Activated naive CD4-positive, alpha-beta T cell treated with anti-CD3 and anti-CD28 coated beads, Interleukin-2, amount 10 ng/mL, durations not matched to agents 5 hours and 36 hours (primary cell): ENCODE measurements around the gene GIMAP5. TPM values are rescaled to one million over a fixed set of nuclear protein-coding genes. Genes with fewer than 3 reads are reported as not detected.

Experiments
- total RNA-seq, 2 experiments: library from RNA; stranded (reverse); gene quantifications; one replicate each; pipeline ENCODE4 v1.2.3, GENCODE V29; 2021

GIMAP5 gene
- total RNA-seq, result 100 to 1,000 TPM; 139 to 149 TPM

DNA sequence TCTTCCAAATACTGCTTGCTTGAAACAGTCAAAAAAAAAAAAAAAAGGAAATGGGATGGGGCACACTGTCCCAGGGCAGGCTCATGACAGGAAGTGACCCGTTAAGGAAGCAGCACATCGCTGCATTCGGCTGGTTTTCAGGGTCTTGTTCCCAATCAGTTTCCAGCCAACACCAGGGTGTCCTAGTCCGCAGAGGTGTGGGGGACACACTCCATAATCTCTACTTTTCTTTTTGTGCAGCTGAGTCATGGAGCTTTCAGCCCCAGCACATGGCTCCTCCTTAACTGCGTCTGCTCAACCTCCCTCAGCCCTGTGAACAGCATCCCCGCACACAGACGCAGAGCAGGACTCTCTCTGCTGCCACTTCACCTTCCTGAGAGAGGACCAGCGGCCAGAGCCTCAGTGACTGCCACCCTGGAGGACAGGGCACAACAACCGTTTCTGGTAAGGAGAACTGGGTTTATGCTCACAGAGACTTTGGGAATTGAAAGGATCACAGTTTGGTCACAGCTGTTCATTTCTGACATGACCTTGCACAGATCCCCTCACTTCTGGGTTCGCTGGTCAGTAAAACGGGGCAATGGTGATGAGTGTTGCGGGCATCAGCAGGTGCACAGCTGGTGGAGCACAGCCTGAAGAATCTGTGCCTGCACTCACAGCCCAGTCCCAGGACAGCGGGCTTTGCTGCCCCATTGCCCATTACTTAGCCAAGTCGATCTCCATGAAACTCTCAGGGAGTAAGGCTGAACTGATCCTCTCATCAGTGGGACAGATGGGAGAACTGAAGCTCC is at the start of gene GIMAP5:
Gene GIMAP5, plus strand, starts transcription at position 154 of the 791 bp plus-strand sequence. CDS start 3,467 bp downstream, outside the sequence.

DNA sequence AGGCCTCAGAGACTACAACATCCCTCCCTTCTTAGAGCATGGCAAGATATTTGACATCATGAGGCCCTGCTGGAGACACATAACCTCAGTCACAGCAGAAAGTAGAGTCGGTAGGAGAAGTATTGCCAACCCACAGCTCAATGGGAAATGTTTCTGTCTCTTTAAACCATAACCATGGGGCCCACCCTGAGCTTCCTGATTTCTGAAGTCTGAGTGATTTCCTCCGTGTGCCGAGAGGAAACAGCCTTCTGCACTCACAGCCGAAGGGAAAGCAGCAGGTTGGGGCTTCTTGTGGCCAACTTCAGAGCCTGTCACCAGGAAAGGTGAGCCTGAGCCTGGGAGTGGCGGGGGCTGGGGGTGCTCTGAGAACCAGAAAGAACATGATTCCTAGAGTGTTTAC is 20.9 kb upstream of the GIMAP5 start, which contains the start of gene GIMAP1:
Gene GIMAP1, plus strand, starts transcription at position 246 of the 400 bp plus-strand sequence. CDS start 2,435 bp downstream, outside the sequence.

Other genes starting within 250 kb of the GIMAP5 start
- gene GIMAP7, start 222.5 kb upstream of the GIMAP5 start, total RNA-seq, result 100 to 1,000 TPM; 251 to 252 TPM
- gene GIMAP4, start 170.0 kb upstream of the GIMAP5 start, total RNA-seq, result 100 to 1,000 TPM; 354 to 368 TPM
- 100 to 1,000 TPM; 118 to 121 TPM for gene GIMAP6, start 105.0 kb upstream of the GIMAP5 start, total RNA-seq
- gene GIMAP2, start 51.7 kb upstream of the GIMAP5 start, total RNA-seq, result 100 to 1,000 TPM; 114 to 117 TPM
- gene GIMAP1, start 20.8 kb upstream of the GIMAP5 start, total RNA-seq, result 10 to 100 TPM; 32.7 to 32.8 TPM
- not detected for gene TMEM176B, start 62.9 kb downstream of the GIMAP5 start, total RNA-seq
- not detected for gene TMEM176A, start 63.4 kb downstream of the GIMAP5 start, total RNA-seq
- gene AOC1, start 115.1 kb downstream of the GIMAP5 start, total RNA-seq, result not detected
- gene KCNH2, start 240.9 kb downstream of the GIMAP5 start, total RNA-seq, result under 1 TPM; 0.73 to 0.75 TPM